Measurements from ENCODE around the gene ABCD3. TPM values are rescaled to one million over a fixed set of nuclear protein-coding genes. Genes with fewer than 3 reads are reported as not detected.

The ABCD3 gene
- total and polyA plus RNA-seq, 2 donors from 2014 or later, result 43.2 to 65.1 TPM

DNA sequence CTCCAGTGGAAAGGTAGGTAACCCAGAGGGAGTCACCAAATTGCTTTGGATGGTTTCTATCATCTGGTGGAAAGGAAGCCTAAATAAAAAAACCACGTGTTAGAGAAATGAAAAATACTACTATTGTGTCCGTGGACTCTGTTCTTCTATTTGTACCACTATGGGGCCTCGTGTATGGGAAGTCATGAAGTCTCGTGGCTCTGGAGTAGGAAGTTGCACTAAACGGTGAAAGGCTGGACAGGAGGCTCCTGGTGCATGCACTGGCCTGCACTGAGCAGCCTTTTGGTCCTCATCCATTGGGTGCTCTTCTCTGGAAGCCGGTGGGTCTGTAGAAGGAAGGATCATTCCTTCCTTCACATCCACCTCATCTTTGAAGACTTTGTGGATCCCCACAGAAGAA, 106.3 kb downstream of the ABCD3 start:
- TF ChIP-seq, protein P1, sequence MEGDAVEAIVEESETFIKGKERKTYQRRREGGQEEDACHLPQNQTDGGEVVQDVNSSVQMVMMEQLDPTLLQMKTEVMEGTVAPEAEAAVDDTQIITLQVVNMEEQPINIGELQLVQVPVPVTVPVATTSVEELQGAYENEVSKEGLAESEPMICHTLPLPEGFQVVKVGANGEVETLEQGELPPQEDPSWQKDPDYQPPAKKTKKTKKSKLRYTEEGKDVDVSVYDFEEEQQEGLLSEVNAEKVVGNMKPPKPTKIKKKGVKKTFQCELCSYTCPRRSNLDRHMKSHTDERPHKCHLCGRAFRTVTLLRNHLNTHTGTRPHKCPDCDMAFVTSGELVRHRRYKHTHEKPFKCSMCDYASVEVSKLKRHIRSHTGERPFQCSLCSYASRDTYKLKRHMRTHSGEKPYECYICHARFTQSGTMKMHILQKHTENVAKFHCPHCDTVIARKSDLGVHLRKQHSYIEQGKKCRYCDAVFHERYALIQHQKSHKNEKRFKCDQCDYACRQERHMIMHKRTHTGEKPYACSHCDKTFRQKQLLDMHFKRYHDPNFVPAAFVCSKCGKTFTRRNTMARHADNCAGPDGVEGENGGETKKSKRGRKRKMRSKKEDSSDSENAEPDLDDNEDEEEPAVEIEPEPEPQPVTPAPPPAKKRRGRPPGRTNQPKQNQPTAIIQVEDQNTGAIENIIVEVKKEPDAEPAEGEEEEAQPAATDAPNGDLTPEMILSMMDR (IDR thresholded peaks at IDR 0.05; ENCODE audit: borderline replicate concordance, extremely low read depth, insufficient read depth), result no peak
- DNase-seq (no peak), FAIRE-seq (no peak)
- Histone ChIP-seq H3K4me1 (ENCODE audit: control insufficient read depth in 2 of 3, insufficient read depth in 2 of 3, low read depth in 1 of 3, low read length in 3 of 3) (peaks cover 0 to 2% (median 0%) of the 10 kb centered on the region in 3 donors), H3K36me3 (ENCODE audit: control insufficient read depth in 2 of 3, insufficient read depth in 3 of 3, low read length in 3 of 3) (no peaks in the 10 kb centered on the region), H3K4me3 (ENCODE audit: low read length in 3 of 3) (no peak overlapping the region), H3K27ac (ENCODE audit: low read depth in 2 of 2, low read length in 2 of 2) (no peak overlapping the region), H3K9ac (ENCODE audit: low read length in 3 of 3) (no peak overlapping the region), H3K27me3 (ENCODE audit: control insufficient read depth, insufficient read depth, low read length) (no peaks in the 10 kb centered on the region), H3K9me3 (ENCODE audit: control insufficient read depth in 2 of 3, insufficient read depth in 1 of 3, low read length in 3 of 3) (no peaks in the 10 kb centered on the region)
- intact Hi-C loops (cut with DNase I), result loop anchor here (10.0 kb wide), 1 partner anchor 280 kb away; no protein-coding TSS in a partner anchor

DNA sequence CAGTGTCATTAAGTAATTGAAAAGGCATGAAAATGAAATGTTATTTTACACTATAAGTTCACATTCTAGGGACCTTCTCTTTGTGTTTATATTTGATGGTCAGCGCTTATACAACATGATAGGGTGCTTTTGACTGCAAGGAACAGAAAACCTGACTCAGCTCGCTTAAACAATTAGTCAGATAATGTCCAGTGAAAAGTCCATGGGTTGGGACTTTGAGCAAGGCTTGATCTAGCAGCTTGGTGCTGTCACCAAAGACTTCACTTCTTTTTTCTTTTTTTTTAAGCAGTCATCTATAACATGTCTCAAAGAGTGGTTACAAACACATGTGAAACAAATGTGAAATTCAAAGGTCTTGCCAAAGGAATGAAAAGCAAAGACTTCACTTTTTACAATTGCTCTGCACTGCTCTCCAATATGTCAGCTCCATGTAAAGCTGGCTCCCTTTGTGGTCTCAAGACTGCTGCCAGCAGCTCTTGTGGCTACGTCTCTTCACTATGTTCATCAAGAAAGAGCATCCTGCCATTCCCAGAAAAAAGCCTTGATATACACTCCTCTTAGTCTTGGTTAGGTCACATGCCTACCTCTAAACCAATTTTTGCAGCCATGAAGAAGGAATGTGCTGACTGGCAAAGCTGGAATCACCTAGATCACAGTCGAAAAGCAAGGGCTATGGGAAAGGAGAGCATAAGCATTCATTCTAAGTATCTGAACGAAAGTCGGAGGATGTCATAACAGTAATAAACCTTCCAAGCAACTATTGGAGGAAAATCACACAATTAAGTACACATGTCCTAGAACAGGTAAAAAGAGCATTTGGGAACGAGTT, 108.2 kb downstream of the ABCD3 start:
- Histone ChIP-seq H3K27me3 (ENCODE audit: control insufficient read depth, insufficient read depth, low read length) (no peaks in the 10 kb centered on the region), H3K9ac (ENCODE audit: low read length in 3 of 3) (no peak overlapping the region), H3K27ac (ENCODE audit: low read depth in 2 of 2, low read length in 2 of 2) (no peak overlapping the region), H3K9me3 (ENCODE audit: control insufficient read depth in 2 of 3, insufficient read depth in 1 of 3, low read length in 3 of 3) (no peaks in the 10 kb centered on the region), H3K36me3 (ENCODE audit: control insufficient read depth in 2 of 3, insufficient read depth in 3 of 3, low read length in 3 of 3) (peaks cover 0 to 2% (median 0%) of the 10 kb centered on the region in 3 donors), H3K4me3 (ENCODE audit: low read length in 3 of 3) (no peak overlapping the region), H3K4me1 (ENCODE audit: control insufficient read depth in 2 of 3, insufficient read depth in 2 of 3, low read depth in 1 of 3, low read length in 3 of 3) (peaks cover 0 to 2% (median 0%) of the 10 kb centered on the region in 3 donors)
- FAIRE-seq (no peak), DNase-seq (no peak)
- TF ChIP-seq, protein P1 (IDR thresholded peaks at IDR 0.05; ENCODE audit: borderline replicate concordance, extremely low read depth, insufficient read depth), result no peak
- intact Hi-C loops (cut with DNase I), result loop anchor here (10.0 kb wide), 1 partner anchor 278 kb away; no protein-coding TSS in a partner anchor

GRCh38 chr1:94527447-94528031, 109.3 kb downstream of the ABCD3 start:
- Histone ChIP-seq H3K4me3 (ENCODE audit: low read length in 3 of 3) (no peak overlapping the region), H3K27ac (ENCODE audit: low read depth in 2 of 2, low read length in 2 of 2) (peak overlapping the region in 1 of 2 donors; percentile 32), H3K9me3 (ENCODE audit: control insufficient read depth in 2 of 3, insufficient read depth in 1 of 3, low read length in 3 of 3) (no peaks in the 10 kb centered on the region), H3K36me3 (ENCODE audit: control insufficient read depth in 2 of 3, insufficient read depth in 3 of 3, low read length in 3 of 3) (peaks cover 0 to 2% (median 0%) of the 10 kb centered on the region in 3 donors), H3K9ac (ENCODE audit: low read length in 3 of 3) (no peak overlapping the region), H3K4me1 (ENCODE audit: control insufficient read depth in 2 of 3, insufficient read depth in 2 of 3, low read depth in 1 of 3, low read length in 3 of 3) (peaks cover 0 to 2% (median 0%) of the 10 kb centered on the region in 3 donors), H3K27me3 (ENCODE audit: control insufficient read depth, insufficient read depth, low read length) (no peaks in the 10 kb centered on the region)
- DNase-seq (peak in 3 of 5 donors; percentile 20 to 61 (median 55)), FAIRE-seq (no peak)
- TF ChIP-seq, protein P1 (IDR thresholded peaks at IDR 0.05; ENCODE audit: borderline replicate concordance, extremely low read depth, insufficient read depth), result peak; percentile 11
- intact Hi-C loops (cut with DNase I), result loop anchor here (10.0 kb wide), 1 partner anchor 277 kb away; no protein-coding TSS in a partner anchor
